GM18909 (cell line): ENCODE measurements around the gene TCEA2.
A peak's percentile ranks its signal among the peaks of the same experiment; 100 is the strongest.

Experiments used
- ATAC-seq: cut with Tn5 transposase; IDR thresholded peaks from one replicate; pipeline ENCODE4 v1.9.1; 2021; ENCODE audit warnings: mild to moderate bottlenecking; ENCODE audit not compliant: unreplicated experiment, poor library complexity

The TCEA2 gene

GRCh38 chr20:64062596-64063388 is at the start of gene TCEA2:
Gene TCEA2, plus strand, starts transcription at chr20:64063198. Its CDS starts 115 bp downstream, at chr20:64063313.
- ATAC-seq: peak; percentile 77

GRCh38 chr20:64015635-64016034 is 47.4 kb upstream of the TCEA2 start:
- ATAC-seq: no peak

- no peak for ATAC-seq
Measured at GRCh38 chr20:64021124-64021975, 41.6 kb upstream of the TCEA2 start.

- no peak for ATAC-seq
Measured at GRCh38 chr20:64022671-64023360, 40.2 kb upstream of the TCEA2 start.

- ATAC-seq: no peak
Measured at GRCh38 chr20:64023361-64024140, 39.4 kb upstream of the TCEA2 start.

DNA sequence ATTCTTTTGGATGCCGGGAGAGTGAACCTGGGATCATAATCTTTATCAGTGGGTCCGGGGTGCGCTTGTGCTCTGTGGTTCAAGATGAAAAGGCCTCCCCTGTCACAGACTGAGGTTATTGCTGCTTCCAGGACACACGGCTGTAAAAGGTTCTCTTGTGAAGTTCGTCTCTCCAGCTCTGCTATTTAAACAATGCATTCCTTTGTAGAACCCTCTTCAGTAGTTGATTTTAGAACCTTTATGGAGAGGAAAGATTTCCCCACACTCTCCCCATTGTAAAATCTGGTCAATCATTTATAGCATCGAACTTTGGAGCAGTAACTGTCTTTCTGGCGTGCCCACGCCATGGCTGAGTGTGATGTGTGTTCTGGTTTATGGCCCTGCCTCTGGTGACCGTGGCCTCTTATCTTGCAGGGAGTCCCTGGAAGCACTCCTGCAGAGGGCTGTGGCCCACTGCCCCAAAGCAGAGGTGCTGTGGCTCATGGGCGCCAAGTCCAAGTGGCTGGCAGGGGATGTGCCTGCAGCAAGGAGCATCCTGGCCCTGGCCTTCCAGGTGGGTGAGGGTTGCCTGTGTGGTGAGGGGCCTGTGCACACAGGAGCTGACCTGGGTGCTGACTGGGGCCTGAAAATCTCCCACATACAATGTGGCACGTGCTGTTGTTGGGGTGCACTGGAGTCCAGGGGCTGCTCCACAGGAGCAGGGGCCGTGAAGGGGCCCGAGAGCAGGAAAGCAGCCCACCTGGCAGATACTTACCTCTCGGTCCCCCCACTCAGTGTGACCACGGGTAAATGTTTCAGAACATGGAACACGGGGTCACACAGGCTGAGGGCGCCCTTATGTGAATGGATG is 38.6 kb upstream of the TCEA2 start:
- ATAC-seq: no peak

DNA sequence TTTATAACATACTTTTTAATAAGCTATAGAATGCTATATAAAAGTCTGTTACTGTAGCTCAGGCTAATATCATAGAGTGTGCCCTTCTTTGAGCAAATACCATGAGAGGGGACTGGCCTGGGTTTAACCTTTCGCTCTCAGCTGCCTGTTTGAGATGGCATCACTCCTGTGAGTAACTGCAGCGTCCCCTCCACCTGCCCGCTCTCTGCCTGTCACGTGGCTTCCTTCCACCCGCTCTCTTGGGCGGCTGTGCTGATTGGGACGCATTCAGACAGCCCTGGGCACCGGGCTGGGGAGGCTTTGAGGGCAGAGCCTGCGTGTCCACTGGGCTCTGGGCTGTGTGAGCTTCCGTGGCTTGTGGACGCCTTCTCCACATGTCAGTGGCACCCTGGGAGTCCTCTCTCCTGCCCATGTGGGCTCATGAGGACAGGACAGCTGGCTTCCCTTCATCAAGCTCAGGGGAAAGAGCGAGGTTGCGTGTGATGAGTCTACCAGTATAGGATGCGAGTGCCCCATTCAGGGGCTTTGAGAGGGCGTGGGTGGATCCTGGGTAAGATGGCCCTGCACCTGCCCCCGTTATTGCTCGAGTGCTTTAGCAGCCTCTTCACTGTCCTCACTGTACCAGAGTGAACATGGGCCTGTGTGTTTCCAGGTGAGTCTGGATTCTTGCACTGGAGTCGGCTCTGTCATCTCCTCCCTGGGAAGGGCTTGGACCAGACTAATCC is 37.7 kb upstream of the TCEA2 start:
- no peak for ATAC-seq

GRCh38 chr20:64025826-64026412 is 37.1 kb upstream of the TCEA2 start:
- no peak for ATAC-seq

DNA sequence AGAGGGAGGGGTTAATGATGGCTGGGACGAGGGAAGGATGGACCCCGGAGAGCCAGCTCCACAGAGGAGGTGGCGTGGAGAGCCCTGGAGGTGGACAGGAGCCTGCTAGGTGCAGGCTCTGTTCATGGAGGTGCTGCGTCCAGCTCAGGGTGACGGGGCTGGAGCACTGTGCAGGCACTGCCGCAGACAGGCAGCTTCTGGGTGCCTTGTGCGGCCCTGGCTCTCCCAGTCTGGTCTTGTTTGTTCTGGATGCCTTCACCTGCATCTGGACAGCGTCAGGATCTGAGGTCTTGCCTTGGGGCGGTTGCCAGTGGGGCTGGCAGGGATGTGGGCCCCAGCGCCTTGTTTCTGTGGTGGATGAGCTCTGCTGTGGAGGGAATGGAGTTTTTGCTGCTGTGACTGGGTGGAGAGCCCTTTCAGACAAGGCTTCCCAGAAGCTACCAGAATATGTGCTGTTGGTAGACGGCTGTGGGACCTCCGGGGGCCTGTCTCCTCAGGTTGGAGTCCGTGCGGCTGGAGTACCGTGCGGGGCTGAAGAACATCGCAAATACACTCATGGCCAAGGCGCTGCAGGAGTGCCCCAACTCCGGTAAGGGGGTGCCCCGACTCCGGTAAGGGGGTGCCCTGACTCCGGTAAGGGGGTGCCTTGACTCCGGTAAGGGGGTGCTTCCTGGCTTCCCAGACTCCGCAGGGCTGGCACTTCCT is 34.9 kb upstream of the TCEA2 start:
- ATAC-seq: no peak

GRCh38 chr20:64029293-64030117 is 33.5 kb upstream of the TCEA2 start:
- no peak for ATAC-seq

- no peak for ATAC-seq
Measured at GRCh38 chr20:64030371-64031134, 32.4 kb upstream of the TCEA2 start.

DNA sequence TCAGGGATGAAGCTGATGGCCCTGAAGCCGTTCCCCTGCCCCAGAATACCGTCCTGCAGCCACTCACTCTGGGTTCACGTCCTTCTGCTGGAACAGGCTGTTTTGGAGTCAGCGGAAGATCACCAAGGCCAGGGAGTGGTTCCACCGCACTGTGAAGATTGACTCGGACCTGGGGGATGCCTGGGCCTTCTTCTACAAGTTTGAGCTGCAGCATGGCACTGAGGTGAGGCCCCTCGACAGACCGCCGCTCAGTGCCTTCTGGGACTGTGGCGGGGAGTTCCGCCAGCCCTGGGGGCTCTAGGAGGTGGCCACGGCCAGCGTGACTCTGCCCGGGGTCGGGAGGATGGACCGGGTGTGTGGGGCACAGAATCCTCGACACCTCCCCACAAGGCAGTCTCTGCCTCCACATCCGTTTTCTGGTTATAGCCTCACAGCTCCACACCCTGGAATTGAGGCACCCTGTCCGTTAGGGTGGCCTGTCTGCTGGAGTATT is 31.1 kb upstream of the TCEA2 start:
- ATAC-seq: no peak

DNA sequence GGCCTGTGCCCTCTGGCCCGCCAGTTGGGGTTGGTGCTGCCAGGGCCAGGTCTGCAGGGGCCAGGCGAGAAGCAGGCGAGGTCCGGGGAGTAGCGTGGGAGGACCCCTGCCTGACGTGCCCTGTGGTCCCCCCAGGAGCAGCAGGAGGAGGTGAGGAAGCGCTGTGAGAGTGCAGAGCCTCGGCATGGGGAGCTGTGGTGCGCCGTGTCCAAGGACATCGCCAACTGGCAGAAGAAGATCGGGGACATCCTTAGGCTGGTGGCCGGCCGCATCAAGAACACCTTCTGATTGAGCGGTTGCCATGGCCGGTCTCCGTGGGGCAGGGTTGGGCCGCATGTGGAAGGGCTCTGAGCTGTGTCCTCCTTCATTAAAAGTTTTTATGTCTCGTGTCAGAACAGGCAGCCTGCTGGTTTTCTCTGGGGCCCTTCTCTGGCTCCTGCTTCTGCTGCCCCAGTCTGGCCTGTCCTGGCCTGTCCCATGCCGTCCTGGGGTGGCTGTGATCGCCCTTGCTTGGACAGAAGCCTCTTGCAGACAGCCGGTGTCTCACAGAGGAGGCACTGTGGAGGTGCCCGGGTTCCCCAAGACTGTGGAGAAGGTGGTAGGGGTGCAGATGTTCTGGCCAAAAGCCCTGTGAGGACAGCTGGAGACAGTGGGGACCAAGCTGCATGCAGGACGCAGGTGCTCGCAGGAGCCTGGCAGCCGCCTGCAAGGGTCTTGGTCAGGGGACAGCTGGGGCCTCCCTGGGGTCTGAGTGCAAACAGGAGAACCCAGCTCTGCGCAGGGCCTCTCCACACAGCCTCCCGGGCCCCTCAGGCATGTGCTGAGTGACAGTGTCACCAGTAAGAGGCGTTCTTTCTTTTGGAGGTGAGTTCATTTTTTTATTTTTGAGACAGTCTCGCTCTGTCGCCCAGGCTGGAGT is 30.0 kb upstream of the TCEA2 start:
- no peak for ATAC-seq

DNA sequence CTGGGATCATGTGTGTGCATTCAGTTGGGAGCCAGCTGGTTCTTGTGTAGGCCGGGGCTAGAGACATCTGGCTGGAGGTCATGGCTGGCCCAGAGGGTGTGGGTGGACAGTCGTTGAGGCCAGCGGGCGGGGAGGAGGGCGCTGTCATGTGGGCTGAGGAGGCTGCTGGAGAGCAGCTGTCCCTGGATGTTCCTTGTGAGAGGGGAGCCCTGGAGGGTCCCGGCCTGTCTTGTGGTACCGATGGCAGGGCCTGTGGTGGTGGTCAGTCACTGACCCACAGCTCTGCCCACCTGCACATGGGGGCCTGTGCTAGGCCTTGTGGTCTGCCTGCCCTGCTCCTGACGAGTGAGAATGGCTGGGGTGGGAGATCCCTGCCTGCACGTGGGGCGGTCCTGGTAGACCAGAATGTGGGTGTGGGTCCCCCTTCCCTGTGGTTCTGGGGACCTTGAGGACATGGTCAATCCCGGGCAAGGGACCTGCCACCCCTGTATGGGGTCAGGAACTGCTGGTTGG is 29.0 kb upstream of the TCEA2 start:
- ATAC-seq: no peak
